GM12878 (cell line): ENCODE results near the gene DCLRE1B. TPM values are rescaled to one million over a fixed set of nuclear protein-coding genes. Genes with fewer than 3 reads are reported as not detected.

Source experiments
- ATAC-seq: fragments of 200-7000 bp; cut with Tn5 transposase; 3 replicates; pipeline ENCODE4 v1.9.1; 2020; ENCODE audit warnings: mild to moderate bottlenecking, moderate library complexity
- BruUV-seq: library from RNA; stranded (reverse); fragments of 400-500 nt; replicated peaks from 2 replicates; lab custom pipeline; 2021; lab: Mats Ljungman, UMichigan
- CTCF ChIA-PET: fragments of 300-600 bp; sonication (Branson Sonifier 250); formaldehyde crosslinking; extraction: SDS; loops from one replicate; lab custom pipeline; 2021; ENCODE audit warnings: inconsistent platforms; lab: Yijun Ruan, JAX
- POLR2A ChIA-PET: fragments of 350-600 bp; formaldehyde crosslinking; extraction: SDS; loops from one replicate; lab custom pipeline; 2021; ENCODE audit warnings: inconsistent platforms; lab: Charles Lee
- RAD21 ChIA-PET: fragments of 300-600 bp; sonication (Branson Sonifier 250); formaldehyde crosslinking; loops from one replicate; lab custom pipeline; 2023; ENCODE audit warnings: antibody characterized with exemption; ENCODE audit not compliant: unreplicated experiment; lab: Charles Lee
- SMC1A ChIA-PET: fragments of 300-600 bp; sonication (Branson Sonifier 250); formaldehyde crosslinking; loops from one replicate; lab custom pipeline; 2023; ENCODE audit not compliant: unreplicated experiment, uncharacterized antibody; lab: Charles Lee
- DNase-seq: peaks from one replicate; pipeline ENCODE4 v3.0.0-alpha.2; 2011; ENCODE audit warnings: low read depth, low spot score
- FAIRE-seq: peaks from 3 replicates; lab custom pipeline; 2011; peaks lifted over from hg19 to GRCh38; lab: Jason Lieb, UNC
- H2AFZ ChIP-seq: 2 replicates; pipeline ENCODE4 v1.6.0; 2011; ENCODE audit warnings: low read depth, low read length, control low read depth; ENCODE audit not compliant: control insufficient read depth
- H3K27ac ChIP-seq: 2 replicates; pipeline ENCODE4 v1.5.1; 2011; ENCODE audit warnings: control low read depth; ENCODE audit not compliant: control insufficient read depth, insufficient read depth
- H3K27me3 ChIP-seq, 2 experiments: replicated peaks in 1 of 2; 2 replicates each; pipeline versions ENCODE4 v1.6.0 to v1.6.1; 2011; ENCODE audit warnings: low read length in 1 of 2; ENCODE audit not compliant: control insufficient read depth in 2 of 2, insufficient read depth in 2 of 2
- H3K36me3 ChIP-seq, 2 experiments: 2 replicates each; pipeline ENCODE4 v1.5.1; 2011; ENCODE audit warnings: low read length in 1 of 2; ENCODE audit not compliant: control insufficient read depth in 2 of 2, insufficient read depth in 2 of 2
- H3K4me1 ChIP-seq: 2 replicates; pipeline ENCODE4 v1.6.1; 2011; ENCODE audit warnings: mild to moderate bottlenecking, low read length, moderate library complexity, mixed read lengths; ENCODE audit not compliant: control insufficient read depth, insufficient read depth
- H3K4me2 ChIP-seq: 2 replicates; pipeline ENCODE4 v1.6.0; 2011; ENCODE audit warnings: control low read depth; ENCODE audit not compliant: control insufficient read depth, insufficient read depth
- H3K4me3 ChIP-seq: fragments of 200-600 bp; sonication (generic); 2 replicates; pipeline ENCODE4 v1.5.1; 2016
- H3K79me2 ChIP-seq: 2 replicates; pipeline ENCODE4 v1.6.0; 2011; ENCODE audit warnings: low read length; ENCODE audit not compliant: control insufficient read depth, insufficient read depth
- H3K9ac ChIP-seq: 2 replicates; pipeline ENCODE4 v1.8.0; 2011; ENCODE audit warnings: low read length, control low read depth, mixed read lengths; ENCODE audit not compliant: control insufficient read depth, insufficient read depth
- H3K9me3 ChIP-seq: replicated peaks from 3 replicates; pipeline ENCODE4 v1.5.1; 2011; ENCODE audit warnings: mild to moderate bottlenecking, low read length; ENCODE audit not compliant: control insufficient read depth, insufficient read depth
- H4K20me1 ChIP-seq: 2 replicates; pipeline ENCODE4 v1.6.0; 2011; ENCODE audit not compliant: control insufficient read depth, insufficient read depth
- NBN ChIP-seq: fragments of 450-650 bp; IDR thresholded peaks from 2 replicates; pipeline ENCODE4 v1.6.1; 2016
- NFXL1 ChIP-seq: fragments of 450-650 bp; IDR thresholded peaks from 2 replicates; pipeline ENCODE4 v1.6.1; 2017; ENCODE audit warnings: antibody characterized with exemption, mild to moderate bottlenecking, borderline replicate concordance
- ZNF217 ChIP-seq: fragments of 450-650 bp; IDR thresholded peaks from 2 replicates; pipeline ENCODE4 v1.6.1; 2017; ENCODE audit warnings: antibody characterized with exemption, mild to moderate bottlenecking
- WGBS: methylation state at CpG from one replicate; pipeline ENCODE4 v1.1.6; 2016; ENCODE audit warnings: low lambda C conversion rate; ENCODE audit not compliant: insufficient replicate concordance, insufficient coverage; ENCODE audit errors: missing lambda C conversion rate; 5-methylcytosine and 5-hydroxymethylcytosine counted together
- in situ Hi-C: fragments of 300-500 bp; cut with MboI; formaldehyde crosslinking; loops from 9 replicates; pipeline ENCODE4 v1.14.3; 2018; ENCODE audit warnings: mixed read lengths
- intact Hi-C: fragments of 100-400 bp; cut with micrococcal nuclease; formaldehyde crosslinking; loops from one replicate; pipeline ENCODE4 v1.14.2; 2022; ENCODE audit not compliant: unreplicated experiment
- polyA plus RNA-seq, 11 experiments: library from polyadenylated mRNA; depleted of rRNA in 4 of 11; unstranded in 6 of 11; stranded (reverse) in 5 of 11; fragments of >200 nt; fragmentation: Nextera tagmentation in 4 of 11; fragmentation: Illumina TruSeq in 1 of 11; extraction: Ambion mirVana in 4 of 11; extraction: Trizol in 1 of 11; gene quantifications; 1 replicate in 1 of 11; 2 replicates in 10 of 11; pipeline versions ENCODE4 v1.2.1 to v1.2.3, GENCODE V29; 2011 to 2016; ENCODE audit warnings: inconsistent platforms in 2 of 11, missing spikeins in 2 of 11, low read depth in 1 of 11
- total RNA-seq, 4 experiments: library from RNA; depleted of rRNA in 3 of 4; stranded (reverse); fragments of >200 nt in 3 of 4; fragmentation: Illumina TruSeq in 1 of 4; extraction: Trizol in 1 of 4; gene quantifications; 2 replicates each; pipeline versions ENCODE4 v1.2.1 to v1.2.3, GENCODE V29; 2013 to 2021
- TF ChIP-seq, protein P1 (sequence below): fragments of 450-650 bp; IDR thresholded peaks from 2 replicates; pipeline ENCODE4 v1.6.1; 2017; ENCODE audit warnings: antibody characterized with exemption, mild to moderate bottlenecking, moderate library complexity

The DCLRE1B gene
- total and polyA plus RNA-seq, 10 of the 15 experiments (the other 5 are each of a cell fraction or from before 2014, with no cell fraction given) = 5.4 to 18.3 (median 13.4) TPM

DNA sequence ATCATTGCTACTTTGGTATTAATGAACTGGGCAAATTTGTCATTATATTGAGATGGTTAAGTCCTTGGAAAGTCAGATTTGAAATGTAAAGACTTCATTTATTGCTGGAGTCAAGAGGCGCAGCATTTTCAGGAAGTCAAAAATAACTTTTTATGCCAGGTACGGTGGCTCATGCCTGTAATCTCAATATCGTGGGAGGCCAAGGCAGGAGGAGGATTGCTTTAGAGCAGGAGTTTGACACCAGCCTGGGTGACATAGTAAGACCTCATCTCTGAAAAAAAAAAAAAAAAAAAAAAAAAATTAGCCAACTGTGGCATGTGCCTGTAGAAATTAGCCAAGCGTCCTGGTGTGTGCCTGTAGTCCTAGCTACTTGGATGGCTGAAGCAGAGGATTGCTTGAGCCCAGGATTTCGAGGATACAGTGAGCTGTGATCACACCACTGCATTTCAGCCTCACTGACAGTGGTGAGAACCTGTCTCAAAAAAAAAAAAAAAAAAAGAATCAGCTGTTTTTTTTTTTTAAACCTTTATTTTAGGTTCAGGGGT, 29.5 kb downstream of the DCLRE1B start (continued):
- TF ChIP-seq, protein P1, sequence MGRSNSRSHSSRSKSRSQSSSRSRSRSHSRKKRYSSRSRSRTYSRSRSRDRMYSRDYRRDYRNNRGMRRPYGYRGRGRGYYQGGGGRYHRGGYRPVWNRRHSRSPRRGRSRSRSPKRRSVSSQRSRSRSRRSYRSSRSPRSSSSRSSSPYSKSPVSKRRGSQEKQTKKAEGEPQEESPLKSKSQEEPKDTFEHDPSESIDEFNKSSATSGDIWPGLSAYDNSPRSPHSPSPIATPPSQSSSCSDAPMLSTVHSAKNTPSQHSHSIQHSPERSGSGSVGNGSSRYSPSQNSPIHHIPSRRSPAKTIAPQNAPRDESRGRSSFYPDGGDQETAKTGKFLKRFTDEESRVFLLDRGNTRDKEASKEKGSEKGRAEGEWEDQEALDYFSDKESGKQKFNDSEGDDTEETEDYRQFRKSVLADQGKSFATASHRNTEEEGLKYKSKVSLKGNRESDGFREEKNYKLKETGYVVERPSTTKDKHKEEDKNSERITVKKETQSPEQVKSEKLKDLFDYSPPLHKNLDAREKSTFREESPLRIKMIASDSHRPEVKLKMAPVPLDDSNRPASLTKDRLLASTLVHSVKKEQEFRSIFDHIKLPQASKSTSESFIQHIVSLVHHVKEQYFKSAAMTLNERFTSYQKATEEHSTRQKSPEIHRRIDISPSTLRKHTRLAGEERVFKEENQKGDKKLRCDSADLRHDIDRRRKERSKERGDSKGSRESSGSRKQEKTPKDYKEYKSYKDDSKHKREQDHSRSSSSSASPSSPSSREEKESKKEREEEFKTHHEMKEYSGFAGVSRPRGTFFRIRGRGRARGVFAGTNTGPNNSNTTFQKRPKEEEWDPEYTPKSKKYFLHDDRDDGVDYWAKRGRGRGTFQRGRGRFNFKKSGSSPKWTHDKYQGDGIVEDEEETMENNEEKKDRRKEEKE = no peak

DNA sequence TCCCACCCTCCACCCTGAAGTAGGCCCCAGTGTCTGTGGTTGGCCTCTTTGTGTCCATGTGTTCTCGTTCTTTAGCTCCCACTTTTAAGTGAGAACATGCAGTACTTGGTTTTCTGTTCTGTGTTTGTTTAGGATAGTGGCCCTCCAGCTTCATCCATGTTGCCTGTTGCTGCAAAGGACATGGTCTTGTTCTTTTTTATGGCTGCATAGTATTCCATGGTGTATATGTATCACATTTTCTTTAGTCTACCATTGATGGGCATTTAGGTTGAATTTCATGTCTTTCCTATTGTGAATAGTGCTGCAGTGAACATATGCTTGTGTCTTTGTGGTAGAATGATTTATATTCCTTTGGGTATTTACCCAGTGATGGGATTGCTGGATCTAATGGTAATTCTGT, 30.1 kb downstream of the DCLRE1B start:
- Histone ChIP-seq H4K20me1 (no peaks in the 10 kb centered on the region), H3K9ac (no peak overlapping the region), H3K36me3 (no peaks in the 10 kb centered on the region; a peak in 1 of 4 replicates), H2AFZ (no peak overlapping the region), H3K27me3 (no peaks in the 10 kb centered on the region), H3K4me1 (peaks cover 6% of the 10 kb centered on the region; the same call in 1 of the 2 replicates), H3K27ac (no peak overlapping the region), H3K4me2 (no peak overlapping the region), H3K79me2 (peaks cover 91% of the 10 kb centered on the region), H3K4me3 (no peak overlapping the region; the same call in 1 of the 2 replicates), H3K9me3 (no peaks in the 10 kb centered on the region; the same call in 2 of the 3 replicates)
- RAD21 ChIA-PET = interaction anchor here (0.7 to 3.0 kb wide), 3 partner anchors 59 to 124 kb away, joined by 3 to 13 read pairs (median 4); no protein-coding TSS in a partner anchor
- SMC1A ChIA-PET = interaction anchor here (1.0 to 11.9 kb wide), 9 partner anchors 12 to 194 kb away, joined by 3 to 99 read pairs (median 3); partner anchors contain the start of gene AP4B1
- POLR2A ChIA-PET = interaction anchor here (0.6 to 2.4 kb wide), 5 partner anchors 8 to 60 kb away, joined by 3 to 12 read pairs (median 3); no protein-coding TSS in a partner anchor
- WGBS = 100% methylated on average over 1 of the region's 1 CpG
- BruUV-seq = no TSS peak
- TF ChIP-seq ZNF217 (0 out of 2 replicates have a peak, but pooled peaks have one; percentile 44), NFXL1 (peak; percentile 39; the same call in 1 of the 2 replicates), NBN (no peak)
- in situ Hi-C loops = no loop called here
- no peak for ATAC-seq
- intact Hi-C loops = no loop called here
- no peak for FAIRE-seq
- no peak for DNase-seq
- CTCF ChIA-PET = interaction anchor here (0.6 to 1.5 kb wide), 3 partner anchors 11 to 100 kb away, joined by 3 to 4 read pairs (median 3); no protein-coding TSS in a partner anchor
